H9 (cell line): ENCODE data around the gene THSD4. TPM values are rescaled to one million over a fixed set of nuclear protein-coding genes. Genes with fewer than 3 reads are reported as not detected.

Experiments used
- DNase-seq: peaks from one replicate; pipeline ENCODE4 v3.0.0-alpha.2; 2017
- H2AFZ ChIP-seq: one replicate; pipeline ENCODE4 v1.6.1; 2013; ENCODE audit warnings: mild to moderate bottlenecking, low read length, control low read depth, moderate library complexity
- H2AK5ac ChIP-seq: 2 replicates; pipeline ENCODE4 v1.6.1; 2013; ENCODE audit warnings: low read length, control low read depth, mixed read lengths; ENCODE audit not compliant: insufficient read length
- H2BK120ac ChIP-seq: one replicate; pipeline ENCODE4 v1.6.1; 2013; ENCODE audit warnings: low read depth, mild to moderate bottlenecking, low read length, control low read depth, inconsistent platforms; ENCODE audit not compliant: poor library complexity, severe bottlenecking
- H2BK12ac ChIP-seq: 2 replicates; pipeline ENCODE4 v1.6.1; 2013; ENCODE audit warnings: low read length, control low read depth, mixed read lengths, low read depth; ENCODE audit not compliant: insufficient read length
- H2BK15ac ChIP-seq: 2 replicates; pipeline ENCODE4 v1.6.1; 2013; ENCODE audit warnings: low read depth, low read length, control low read depth
- H2BK20ac ChIP-seq: one replicate; pipeline ENCODE4 v1.6.1; 2013; ENCODE audit warnings: low read depth, mild to moderate bottlenecking, low read length, control low read depth, inconsistent platforms; ENCODE audit not compliant: poor library complexity, severe bottlenecking
- H2BK5ac ChIP-seq: 2 replicates; pipeline ENCODE4 v1.6.1; 2013; ENCODE audit warnings: low read length, control low read depth, mixed read lengths; ENCODE audit not compliant: insufficient read length
- H3K14ac ChIP-seq: 2 replicates; pipeline ENCODE4 v1.6.1; 2013; ENCODE audit warnings: low read length, control low read depth; ENCODE audit not compliant: insufficient read depth
- H3K18ac ChIP-seq: 2 replicates; pipeline ENCODE4 v1.6.1; 2013; ENCODE audit warnings: low read depth, mild to moderate bottlenecking, mixed read lengths, low read length, control low read depth; ENCODE audit not compliant: insufficient read length
- H3K23ac ChIP-seq: 2 replicates; pipeline ENCODE4 v1.6.1; 2013; ENCODE audit warnings: low read length, control low read depth, mixed read lengths, low read depth; ENCODE audit not compliant: insufficient read length
- H3K23me2 ChIP-seq: 2 replicates; pipeline ENCODE4 v1.6.1; 2013; ENCODE audit warnings: low read depth, mild to moderate bottlenecking, mixed read lengths, low read length, control low read depth; ENCODE audit not compliant: insufficient read length, poor library complexity, severe bottlenecking
- H3K27ac ChIP-seq: 2 replicates; pipeline ENCODE4 v1.5.1; 2013; ENCODE audit warnings: low read length, control low read depth, mixed read lengths, low read depth; ENCODE audit not compliant: insufficient read length
- H3K27me3 ChIP-seq: 2 replicates; pipeline ENCODE4 v1.6.1; 2013; ENCODE audit warnings: low read length, control low read depth, inconsistent platforms; ENCODE audit not compliant: insufficient read depth
- H3K4ac ChIP-seq: 2 replicates; pipeline ENCODE4 v1.6.1; 2013; ENCODE audit warnings: low read depth, mild to moderate bottlenecking, control low read depth, inconsistent platforms, low read length, moderate library complexity
- H3K4me1 ChIP-seq: 2 replicates; pipeline ENCODE4 v1.6.1; 2013; ENCODE audit warnings: low read length, control low read depth, inconsistent platforms; ENCODE audit not compliant: insufficient read depth
- H3K4me2 ChIP-seq: 2 replicates; pipeline ENCODE4 v1.6.1; 2013; ENCODE audit warnings: low read length, control low read depth, mixed read lengths; ENCODE audit not compliant: insufficient read length, insufficient read depth
- H3K56ac ChIP-seq: 2 replicates; pipeline ENCODE4 v1.6.1; 2013; ENCODE audit warnings: low read depth, mild to moderate bottlenecking, mixed read lengths, low read length, control low read depth; ENCODE audit not compliant: insufficient read length
- H3K79me1 ChIP-seq: 2 replicates; pipeline ENCODE4 v1.6.1; 2013; ENCODE audit warnings: low read depth, mild to moderate bottlenecking, moderate library complexity, low read length, control low read depth, inconsistent platforms; ENCODE audit not compliant: insufficient read depth, poor library complexity, severe bottlenecking
- H3K79me2 ChIP-seq: 2 replicates; pipeline ENCODE4 v1.6.1; 2013; ENCODE audit warnings: low read length, control low read depth, inconsistent platforms; ENCODE audit not compliant: insufficient read depth
- H3K9ac ChIP-seq: 2 replicates; pipeline ENCODE4 v1.6.1; 2013; ENCODE audit warnings: low read length, control low read depth, mixed read lengths; ENCODE audit not compliant: insufficient read length; ENCODE audit errors: extremely low read depth
- H3K9me3 ChIP-seq: one replicate; pipeline ENCODE4 v1.6.1; 2013; ENCODE audit warnings: low read depth, low read length, inconsistent platforms; ENCODE audit not compliant: control insufficient read depth
- H3T11ph ChIP-seq: one replicate; pipeline ENCODE4 v1.6.1; 2013; ENCODE audit warnings: mild to moderate bottlenecking, low read length, control low read depth, inconsistent platforms
- H4K20me1 ChIP-seq: one replicate; pipeline ENCODE4 v1.6.1; 2013; ENCODE audit not compliant: control insufficient read depth, insufficient read length, insufficient read depth
- H4K5ac ChIP-seq: 2 replicates; pipeline ENCODE4 v1.6.1; 2013; ENCODE audit warnings: low read depth, mild to moderate bottlenecking, mixed read lengths, low read length, control low read depth; ENCODE audit not compliant: insufficient read length
- H4K8ac ChIP-seq: replicated peaks from 2 replicates; pipeline ENCODE4 v1.6.1; 2013; ENCODE audit warnings: low read length, control low read depth, mixed read lengths, low read depth; ENCODE audit not compliant: insufficient read length
- H4K91ac ChIP-seq: 2 replicates; pipeline ENCODE4 v1.6.1; 2013; ENCODE audit warnings: low read depth, mild to moderate bottlenecking, moderate library complexity, mixed read lengths, low read length, control low read depth; ENCODE audit not compliant: insufficient read length
- H3K27ac Mint-ChIP-seq, 3 experiments: 2 replicates in 2 of 3; 3 replicates in 1 of 3; pipeline ENCODE4 v1.8.0; 2020 to 2021; ENCODE audit warnings: mixed read lengths in 3 of 3, mild to moderate bottlenecking in 1 of 3, moderate library complexity in 1 of 3
- H3K27me3 Mint-ChIP-seq: 2 replicates; pipeline ENCODE4 v1.8.0; 2021; ENCODE audit warnings: low read depth, mild to moderate bottlenecking, moderate library complexity, mixed read lengths
- H3K36me3 Mint-ChIP-seq, 3 experiments: 2 replicates in 2 of 3; 3 replicates in 1 of 3; pipeline ENCODE4 v1.8.0; 2020 to 2021; ENCODE audit warnings: low read depth in 3 of 3, mixed read lengths in 3 of 3; ENCODE audit not compliant: insufficient read depth in 1 of 3
- H3K4me1 Mint-ChIP-seq, 2 experiments: 2 replicates each; pipeline ENCODE4 v1.8.0; 2020; ENCODE audit warnings: mixed read lengths in 2 of 2
- H3K4me3 Mint-ChIP-seq, 2 experiments: 2 replicates in 1 of 2; 3 replicates in 1 of 2; pipeline ENCODE4 v1.8.0; 2020 to 2021; ENCODE audit warnings: mild to moderate bottlenecking in 2 of 2, mixed read lengths in 2 of 2, moderate library complexity in 1 of 2
- H3K9me3 Mint-ChIP-seq, 2 experiments: 2 replicates in 1 of 2; 3 replicates in 1 of 2; pipeline ENCODE4 v1.8.0; 2020; ENCODE audit warnings: mild to moderate bottlenecking in 2 of 2, mixed read lengths in 2 of 2, moderate library complexity in 1 of 2
- WGBS: extraction: QIAGEN DNeasy Blood & Tissue Kit; methylation state at CpG from one replicate; pipeline ENCODE4 v1.1.7; 2013; ENCODE audit warnings: missing lambda C conversion rate, low lambda C conversion rate, mixed read lengths; ENCODE audit not compliant: insufficient read length; ENCODE audit errors: extremely low coverage; 5-methylcytosine and 5-hydroxymethylcytosine counted together
- total RNA-seq: library from RNA; stranded (reverse); gene quantifications from 2 replicates; pipeline ENCODE4 v1.2.1, GENCODE V29; 2021
- TF ChIP-seq, protein P1 (sequence below): fragments of 200-600 bp; sonication (generic); conservative IDR thresholded peaks from 3 replicates; pipeline ENCODE4 v1.8.0; 2021; ENCODE audit warnings: antibody characterized with exemption, mild to moderate bottlenecking

Gene THSD4
- total RNA-seq, 1 experiment from 2014 or later: 5.5 TPM

GRCh38 chr15:71802770-71803169 lies 687.5 kb downstream of the THSD4 start:
- no peaks in the 10 kb centered on the region for H3K27me3 ChIP-seq
- H3K79me1 ChIP-seq: no peaks in the 10 kb centered on the region
- H2BK15ac ChIP-seq: no peak overlapping the region
- no peak overlapping the region for H2BK5ac ChIP-seq
- no CpG with 5 or more reads among the region's 21 CpGs for WGBS
- H2AK5ac ChIP-seq: no peak overlapping the region
- no peak overlapping the region for H3K23ac ChIP-seq
- Mint-ChIP-seq H3K4me1 (peaks cover 33 to 47% of the 10 kb centered on the region in 2 experiments), H3K27me3 (no peaks in the 10 kb centered on the region; the same call in none of the 2 replicates), H3K9me3 (peaks cover 2 to 11% of the 10 kb centered on the region in 2 experiments; a peak in 4 of 5 replicates), H3K4me3 (no peak overlapping the region), H3K27ac (no peak overlapping the region), H3K36me3 (peaks cover 4 to 11% (median 6%) of the 10 kb centered on the region in 3 experiments; a peak in 4 of 7 replicates)
- no peaks in the 10 kb centered on the region for H3K79me2 ChIP-seq
- no peak overlapping the region for H3K18ac ChIP-seq
- no peak overlapping the region for H3K9ac ChIP-seq
- H3K9me3 ChIP-seq: no peaks in the 10 kb centered on the region
- no peak overlapping the region for H4K5ac ChIP-seq
- no peak overlapping the region for H4K91ac ChIP-seq
- no peak overlapping the region for H3K4ac ChIP-seq
- peaks cover 6% of the 10 kb centered on the region; the same call in 1 of the 2 replicates for H3K4me1 ChIP-seq
- H3K4me2 ChIP-seq: no peak overlapping the region
- no peak overlapping the region for H2BK20ac ChIP-seq
- no peaks in the 10 kb centered on the region for H4K20me1 ChIP-seq
- H3T11ph ChIP-seq: no peak overlapping the region
- H2BK120ac ChIP-seq: no peak overlapping the region
- H4K8ac ChIP-seq: no peak overlapping the region
- TF ChIP-seq, protein P1, sequence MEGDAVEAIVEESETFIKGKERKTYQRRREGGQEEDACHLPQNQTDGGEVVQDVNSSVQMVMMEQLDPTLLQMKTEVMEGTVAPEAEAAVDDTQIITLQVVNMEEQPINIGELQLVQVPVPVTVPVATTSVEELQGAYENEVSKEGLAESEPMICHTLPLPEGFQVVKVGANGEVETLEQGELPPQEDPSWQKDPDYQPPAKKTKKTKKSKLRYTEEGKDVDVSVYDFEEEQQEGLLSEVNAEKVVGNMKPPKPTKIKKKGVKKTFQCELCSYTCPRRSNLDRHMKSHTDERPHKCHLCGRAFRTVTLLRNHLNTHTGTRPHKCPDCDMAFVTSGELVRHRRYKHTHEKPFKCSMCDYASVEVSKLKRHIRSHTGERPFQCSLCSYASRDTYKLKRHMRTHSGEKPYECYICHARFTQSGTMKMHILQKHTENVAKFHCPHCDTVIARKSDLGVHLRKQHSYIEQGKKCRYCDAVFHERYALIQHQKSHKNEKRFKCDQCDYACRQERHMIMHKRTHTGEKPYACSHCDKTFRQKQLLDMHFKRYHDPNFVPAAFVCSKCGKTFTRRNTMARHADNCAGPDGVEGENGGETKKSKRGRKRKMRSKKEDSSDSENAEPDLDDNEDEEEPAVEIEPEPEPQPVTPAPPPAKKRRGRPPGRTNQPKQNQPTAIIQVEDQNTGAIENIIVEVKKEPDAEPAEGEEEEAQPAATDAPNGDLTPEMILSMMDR: peak; percentile 87
- H3K27ac ChIP-seq: no peak overlapping the region
- DNase-seq: peak; percentile 81
- H2AFZ ChIP-seq: no peak overlapping the region
- H3K23me2 ChIP-seq: no peaks in the 10 kb centered on the region
- no peak overlapping the region for H3K14ac ChIP-seq
- H3K56ac ChIP-seq: no peak overlapping the region
- H2BK12ac ChIP-seq: no peak overlapping the region
